HL-60 (cell line): ENCODE results near the gene PRPS2.

Experiments used
- DNase-seq, 2 experiments: peaks; one replicate each; pipeline ENCODE4 v3.0.0-alpha.2; 2010 to 2020; ENCODE audit warnings: low read depth in 1 of 2, low spot score in 1 of 2
- H3K27ac ChIP-seq: fragments of 250-450 bp; sonication (Bioruptor Pico); replicated peaks from 2 replicates; pipeline ENCODE4 v1.5.1; 2020; ENCODE audit warnings: mild to moderate bottlenecking, moderate library complexity
- H3K27me3 ChIP-seq: fragments of 250-450 bp; sonication (Bioruptor Pico); 2 replicates; pipeline ENCODE4 v1.5.1; 2021; ENCODE audit warnings: mild to moderate bottlenecking, moderate library complexity; ENCODE audit not compliant: insufficient read depth, poor library complexity, severe bottlenecking
- H3K4me3 ChIP-seq: replicated peaks from 2 replicates; pipeline ENCODE4 v1.5.1; 2011; ENCODE audit warnings: mild to moderate bottlenecking, control low read depth, low read length; ENCODE audit not compliant: insufficient read depth
- GABPA ChIP-seq: IDR thresholded peaks from 2 replicates; pipeline ENCODE4 v1.6.1; 2012; ENCODE audit warnings: low read depth
- POLR2AphosphoS5 ChIP-seq: IDR thresholded peaks from 2 replicates; pipeline ENCODE4 v1.6.1; 2012; ENCODE audit warnings: low read depth
- SPI1 ChIP-seq: IDR thresholded peaks from 2 replicates; pipeline ENCODE4 v1.6.1; 2012; ENCODE audit warnings: low read depth, mild to moderate bottlenecking, borderline replicate concordance
- TF ChIP-seq, protein P1 (sequence below): IDR thresholded peaks from 2 replicates; pipeline ENCODE4 v1.6.1; 2012; ENCODE audit warnings: low read depth; ENCODE audit not compliant: insufficient replicate concordance
- TF ChIP-seq, protein P2 (sequence below): IDR thresholded peaks from one replicate; pipeline ENCODE4 v1.5.1; 2011; ENCODE audit warnings: low read length, control low read depth, inconsistent platforms; ENCODE audit not compliant: insufficient read depth

Gene PRPS2

DNA sequence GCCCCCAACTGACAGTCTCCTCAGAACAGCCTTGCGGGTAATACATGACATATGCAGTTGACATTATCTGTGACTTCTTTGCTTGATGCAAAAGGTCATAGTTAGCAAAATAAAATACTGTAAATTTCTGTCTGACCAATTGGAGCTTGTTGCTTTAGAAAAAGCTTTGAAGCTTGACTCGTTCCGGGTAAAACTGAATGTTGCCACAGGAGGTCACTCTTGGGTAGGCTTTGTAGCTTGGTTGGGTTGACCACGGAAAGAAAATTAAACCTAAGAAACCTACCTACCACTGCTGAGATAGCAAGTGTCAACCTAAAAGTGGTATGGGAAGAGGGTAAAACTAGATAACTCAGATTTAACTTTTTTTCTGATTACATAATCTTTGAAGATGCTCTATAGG lies 23.2 kb downstream of the PRPS2 start:
- Histone ChIP-seq H3K4me3 (no peak overlapping the region), H3K27ac (no peak overlapping the region), H3K27me3 (no peaks in the 10 kb centered on the region)
- DNase-seq = peak in 1 of 2 experiments; percentile 56
- TF ChIP-seq SPI1 (no peak), GABPA (no peak), POLR2AphosphoS5 (no peak)
- TF ChIP-seq, protein P1, sequence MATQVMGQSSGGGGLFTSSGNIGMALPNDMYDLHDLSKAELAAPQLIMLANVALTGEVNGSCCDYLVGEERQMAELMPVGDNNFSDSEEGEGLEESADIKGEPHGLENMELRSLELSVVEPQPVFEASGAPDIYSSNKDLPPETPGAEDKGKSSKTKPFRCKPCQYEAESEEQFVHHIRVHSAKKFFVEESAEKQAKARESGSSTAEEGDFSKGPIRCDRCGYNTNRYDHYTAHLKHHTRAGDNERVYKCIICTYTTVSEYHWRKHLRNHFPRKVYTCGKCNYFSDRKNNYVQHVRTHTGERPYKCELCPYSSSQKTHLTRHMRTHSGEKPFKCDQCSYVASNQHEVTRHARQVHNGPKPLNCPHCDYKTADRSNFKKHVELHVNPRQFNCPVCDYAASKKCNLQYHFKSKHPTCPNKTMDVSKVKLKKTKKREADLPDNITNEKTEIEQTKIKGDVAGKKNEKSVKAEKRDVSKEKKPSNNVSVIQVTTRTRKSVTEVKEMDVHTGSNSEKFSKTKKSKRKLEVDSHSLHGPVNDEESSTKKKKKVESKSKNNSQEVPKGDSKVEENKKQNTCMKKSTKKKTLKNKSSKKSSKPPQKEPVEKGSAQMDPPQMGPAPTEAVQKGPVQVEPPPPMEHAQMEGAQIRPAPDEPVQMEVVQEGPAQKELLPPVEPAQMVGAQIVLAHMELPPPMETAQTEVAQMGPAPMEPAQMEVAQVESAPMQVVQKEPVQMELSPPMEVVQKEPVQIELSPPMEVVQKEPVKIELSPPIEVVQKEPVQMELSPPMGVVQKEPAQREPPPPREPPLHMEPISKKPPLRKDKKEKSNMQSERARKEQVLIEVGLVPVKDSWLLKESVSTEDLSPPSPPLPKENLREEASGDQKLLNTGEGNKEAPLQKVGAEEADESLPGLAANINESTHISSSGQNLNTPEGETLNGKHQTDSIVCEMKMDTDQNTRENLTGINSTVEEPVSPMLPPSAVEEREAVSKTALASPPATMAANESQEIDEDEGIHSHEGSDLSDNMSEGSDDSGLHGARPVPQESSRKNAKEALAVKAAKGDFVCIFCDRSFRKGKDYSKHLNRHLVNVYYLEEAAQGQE = no peak
- TF ChIP-seq, protein P2, sequence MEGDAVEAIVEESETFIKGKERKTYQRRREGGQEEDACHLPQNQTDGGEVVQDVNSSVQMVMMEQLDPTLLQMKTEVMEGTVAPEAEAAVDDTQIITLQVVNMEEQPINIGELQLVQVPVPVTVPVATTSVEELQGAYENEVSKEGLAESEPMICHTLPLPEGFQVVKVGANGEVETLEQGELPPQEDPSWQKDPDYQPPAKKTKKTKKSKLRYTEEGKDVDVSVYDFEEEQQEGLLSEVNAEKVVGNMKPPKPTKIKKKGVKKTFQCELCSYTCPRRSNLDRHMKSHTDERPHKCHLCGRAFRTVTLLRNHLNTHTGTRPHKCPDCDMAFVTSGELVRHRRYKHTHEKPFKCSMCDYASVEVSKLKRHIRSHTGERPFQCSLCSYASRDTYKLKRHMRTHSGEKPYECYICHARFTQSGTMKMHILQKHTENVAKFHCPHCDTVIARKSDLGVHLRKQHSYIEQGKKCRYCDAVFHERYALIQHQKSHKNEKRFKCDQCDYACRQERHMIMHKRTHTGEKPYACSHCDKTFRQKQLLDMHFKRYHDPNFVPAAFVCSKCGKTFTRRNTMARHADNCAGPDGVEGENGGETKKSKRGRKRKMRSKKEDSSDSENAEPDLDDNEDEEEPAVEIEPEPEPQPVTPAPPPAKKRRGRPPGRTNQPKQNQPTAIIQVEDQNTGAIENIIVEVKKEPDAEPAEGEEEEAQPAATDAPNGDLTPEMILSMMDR = peak; percentile 2

DNA sequence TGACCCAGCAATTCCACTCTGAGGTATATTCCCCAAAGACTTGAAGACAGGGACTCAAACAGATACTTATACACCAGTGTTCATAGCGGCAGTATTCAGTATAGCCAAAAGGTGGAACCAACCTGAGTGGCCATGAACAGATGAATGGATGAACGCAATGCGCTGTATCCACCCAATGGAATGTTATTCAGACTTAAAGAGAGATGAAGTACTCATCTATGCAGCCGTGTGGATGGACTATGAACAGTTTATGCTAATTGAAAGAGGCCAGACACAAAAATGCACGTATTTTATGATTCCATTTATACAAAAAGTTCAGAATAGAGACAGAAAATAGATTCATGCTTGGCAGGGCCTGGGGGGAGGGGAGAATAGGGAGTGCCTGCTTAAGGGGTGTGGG lies 26.3 kb downstream of the PRPS2 start:
- Histone ChIP-seq H3K27me3 (no peaks in the 10 kb centered on the region), H3K27ac (no peak overlapping the region), H3K4me3 (no peak overlapping the region)
- no peak for DNase-seq
- TF ChIP-seq, protein P1 = no peak
- TF ChIP-seq, protein P2 = no peak
- no peak for TF ChIP-seq SPI1
- no peak for TF ChIP-seq POLR2AphosphoS5
- no peak for TF ChIP-seq GABPA

DNA sequence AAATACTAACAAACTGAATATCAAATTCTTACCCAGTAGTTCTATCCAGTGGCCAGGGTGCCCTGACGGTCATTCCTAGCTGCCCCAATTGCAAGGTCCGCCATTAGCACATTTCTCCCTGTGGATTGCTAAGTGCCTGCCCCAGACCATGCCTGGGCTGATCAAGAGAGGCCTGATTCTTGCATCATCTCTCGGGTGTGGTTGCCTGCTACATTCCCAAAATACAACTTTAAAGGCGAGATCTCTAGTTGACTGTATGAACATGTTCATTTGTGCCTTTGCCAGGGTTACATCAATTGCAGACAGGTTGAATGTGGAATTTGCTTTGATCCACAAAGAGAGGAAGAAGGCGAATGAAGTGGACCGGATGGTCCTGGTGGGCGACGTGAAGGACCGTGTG lies 28.0 kb downstream of the PRPS2 start:
- no peak overlapping the region for H3K4me3 ChIP-seq
- no peak overlapping the region for H3K27ac ChIP-seq
- no peak for DNase-seq
- H3K27me3 ChIP-seq = no peaks in the 10 kb centered on the region
- TF ChIP-seq GABPA = no peak
- no peak for TF ChIP-seq POLR2AphosphoS5
- TF ChIP-seq, protein P2 = no peak
- TF ChIP-seq, protein P1 = no peak
- TF ChIP-seq SPI1 = no peak
